ENCODE data around the gene CASP2.
A peak's percentile ranks its signal among the peaks of the same experiment; 100 is the strongest.

Gene CASP2

DNA sequence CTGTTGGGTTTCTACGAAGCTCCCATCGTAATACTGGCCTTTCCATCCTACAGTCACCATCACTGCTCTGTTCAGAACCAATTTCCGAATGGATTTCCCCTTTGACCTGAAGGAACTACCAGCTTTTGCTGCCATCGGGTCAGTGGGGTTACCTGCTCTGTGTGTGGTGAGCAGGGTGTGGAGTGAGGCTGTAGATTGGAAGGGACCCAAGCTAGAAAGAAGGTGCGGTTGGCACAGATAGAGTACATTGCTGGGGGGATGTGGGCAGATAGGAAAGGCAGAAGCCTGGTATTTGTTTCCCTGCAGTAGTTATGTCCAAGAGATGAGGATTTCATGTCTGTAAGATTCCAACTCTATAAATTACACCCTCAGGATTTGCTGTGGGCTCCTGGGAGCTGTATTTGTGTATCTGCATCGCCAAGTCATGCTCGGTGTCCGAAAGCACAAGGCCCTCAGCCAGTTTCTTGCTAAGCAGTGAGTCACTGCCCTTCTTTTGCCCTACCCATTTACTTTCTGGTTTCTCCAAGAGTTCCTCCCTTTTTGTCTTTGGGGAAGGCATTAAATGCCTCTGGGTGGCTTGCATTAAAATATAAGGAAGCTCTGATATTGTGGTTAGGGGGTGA is 43.1 kb downstream of the CASP2 start:
- DNase-seq (ENCODE audit: low read depth in 2 of 2), result no peak

DNA sequence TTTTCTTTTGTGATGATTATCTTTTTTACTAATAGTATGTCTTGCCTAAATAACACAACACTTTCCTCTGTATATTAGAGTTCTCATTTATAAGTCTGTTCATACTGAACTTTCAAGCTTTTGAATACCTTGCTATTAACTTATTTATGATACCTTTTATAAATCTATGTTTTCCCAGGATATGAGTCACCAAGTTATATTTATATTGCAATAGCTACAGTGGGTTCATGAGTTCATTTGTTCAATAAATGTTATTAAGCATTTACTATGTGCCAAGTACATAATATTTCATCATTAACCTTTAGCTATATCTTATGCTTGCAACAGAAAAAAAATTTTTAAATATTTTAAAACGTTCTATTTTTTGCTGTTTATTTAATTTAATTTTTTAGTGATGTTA is 46.1 kb downstream of the CASP2 start:
- no peak for DNase-seq (ENCODE audit: low read depth in 2 of 2)

DNA sequence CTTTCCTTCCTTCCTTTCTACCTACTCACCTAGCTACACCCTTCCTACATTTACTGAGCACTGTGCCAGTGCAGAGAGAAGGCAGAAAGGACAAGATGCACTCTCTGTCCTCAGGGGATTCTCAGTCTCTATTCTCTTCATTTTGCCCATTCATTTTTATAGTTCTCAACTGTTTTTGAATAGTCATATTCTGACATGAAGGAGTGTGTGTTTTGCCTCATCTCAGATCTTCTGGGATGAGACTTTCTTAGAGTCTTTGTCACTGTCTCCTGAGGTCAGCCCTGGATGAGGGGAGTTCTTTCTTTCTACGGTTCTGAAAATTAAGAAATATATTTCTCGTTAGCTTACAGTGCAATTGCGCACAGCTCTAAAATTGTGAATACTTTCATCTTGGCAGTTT is 49.1 kb downstream of the CASP2 start:
- no peak for DNase-seq (ENCODE audit: low read depth in 2 of 2)

DNA sequence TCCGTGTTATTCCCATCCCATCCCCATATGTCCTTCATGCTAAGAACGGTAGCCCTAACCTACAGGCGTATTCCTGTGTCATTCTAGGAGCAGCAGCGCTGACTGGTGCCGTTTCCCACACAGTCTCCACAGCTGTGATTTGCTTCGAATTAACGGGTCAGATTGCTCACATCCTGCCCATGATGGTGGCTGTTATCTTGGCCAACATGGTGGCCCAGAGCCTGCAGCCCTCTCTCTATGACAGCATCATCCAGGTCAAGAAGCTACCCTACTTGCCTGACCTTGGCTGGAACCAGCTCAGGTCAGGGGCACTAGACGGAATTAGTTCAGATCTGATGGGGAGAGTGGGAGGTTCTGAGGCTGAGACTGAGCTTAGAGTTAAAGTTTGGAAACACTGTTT is 53.7 kb downstream of the CASP2 start:
- DNase-seq (ENCODE audit: low read depth in 2 of 2), result no peak

DNA sequence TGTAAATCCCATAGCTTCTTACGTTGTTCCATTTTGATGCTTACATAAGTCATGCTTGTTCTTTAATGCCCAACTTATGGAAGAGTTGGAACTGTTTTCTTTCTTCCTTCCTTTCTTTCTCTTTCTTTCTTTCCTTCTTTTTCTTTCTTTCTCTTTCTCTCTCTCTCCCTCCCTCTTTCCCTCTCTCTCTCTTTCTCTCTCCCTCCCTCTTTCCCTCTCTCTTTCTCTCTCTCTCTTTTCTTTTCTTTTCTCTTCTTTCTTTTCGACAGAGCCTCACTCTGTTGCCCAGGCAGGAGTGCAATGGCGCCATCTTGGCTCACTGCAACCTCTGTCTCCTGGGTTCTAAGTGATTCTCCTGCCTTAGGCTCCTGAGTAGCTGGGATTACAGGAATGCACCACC is 55.4 kb downstream of the CASP2 start:
- DNase-seq (ENCODE audit: low read depth in 2 of 2), result no peak

DNA sequence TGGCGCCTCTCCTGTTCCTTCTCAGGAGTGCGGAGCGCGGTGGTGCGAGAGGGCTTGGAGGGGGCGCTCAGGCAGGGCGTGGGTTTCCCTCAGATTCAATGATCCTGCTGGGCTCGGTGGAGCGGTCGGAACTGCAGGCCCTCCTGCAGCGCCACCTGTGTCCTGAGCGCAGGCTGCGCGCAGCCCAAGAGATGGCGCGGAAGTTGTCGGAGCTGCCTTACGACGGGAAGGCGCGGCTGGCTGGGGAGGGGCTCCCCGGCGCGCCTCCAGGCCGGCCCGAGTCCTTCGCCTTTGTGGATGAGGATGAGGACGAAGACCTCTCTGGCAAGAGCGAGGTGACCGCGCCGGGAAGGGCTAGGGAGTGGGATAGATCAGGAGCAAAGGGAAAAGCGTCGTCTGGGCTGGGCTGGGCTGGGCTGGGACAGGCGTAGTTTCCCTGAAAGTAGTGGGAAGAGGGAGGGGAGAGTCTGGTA is 57.3 kb downstream of the CASP2 start:
- DNase-seq (ENCODE audit: low read depth in 2 of 2), result peak; percentile 47 to 66

DNA sequence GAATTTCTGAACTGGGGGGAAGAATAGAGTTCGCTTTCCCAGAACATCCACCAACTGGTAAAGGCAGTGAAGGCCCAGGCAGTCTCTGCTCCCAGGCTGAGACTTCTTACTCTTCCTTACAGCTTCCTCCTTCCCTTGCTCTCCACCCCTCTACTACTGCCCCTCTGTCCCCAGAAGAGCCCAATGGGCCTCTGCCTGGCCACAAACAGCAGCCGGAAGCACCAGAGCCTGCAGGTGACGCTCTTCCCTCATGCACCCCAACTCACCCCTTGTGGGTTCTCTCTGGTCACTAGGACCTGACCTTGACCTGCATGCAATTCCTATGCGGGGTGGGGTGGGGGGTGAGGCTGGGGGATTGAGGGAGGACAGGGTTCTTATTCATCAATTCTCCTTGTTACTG is 57.9 kb downstream of the CASP2 start:
- no peak for DNase-seq (ENCODE audit: low read depth in 2 of 2)

DNA sequence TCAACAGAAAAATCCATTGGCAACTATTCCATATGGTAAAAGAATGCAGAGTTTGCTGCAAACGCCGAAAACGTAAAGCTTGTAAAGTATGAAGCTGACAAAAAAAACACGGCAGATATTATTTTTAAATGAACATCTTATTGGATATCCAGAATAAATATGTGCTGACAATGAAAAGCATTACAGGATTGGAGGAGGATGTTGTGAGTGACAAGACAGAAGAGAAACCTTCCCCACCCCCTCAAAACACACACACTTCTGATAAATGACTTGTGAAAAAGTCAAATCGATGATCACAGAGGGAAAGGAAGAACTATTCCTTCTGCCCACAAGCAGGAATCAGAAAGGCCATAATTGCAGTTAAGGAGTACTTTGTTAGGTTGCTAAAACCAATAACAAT is 59.8 kb downstream of the CASP2 start:
- DNase-seq (ENCODE audit: low read depth in 2 of 2), result no peak

DNA sequence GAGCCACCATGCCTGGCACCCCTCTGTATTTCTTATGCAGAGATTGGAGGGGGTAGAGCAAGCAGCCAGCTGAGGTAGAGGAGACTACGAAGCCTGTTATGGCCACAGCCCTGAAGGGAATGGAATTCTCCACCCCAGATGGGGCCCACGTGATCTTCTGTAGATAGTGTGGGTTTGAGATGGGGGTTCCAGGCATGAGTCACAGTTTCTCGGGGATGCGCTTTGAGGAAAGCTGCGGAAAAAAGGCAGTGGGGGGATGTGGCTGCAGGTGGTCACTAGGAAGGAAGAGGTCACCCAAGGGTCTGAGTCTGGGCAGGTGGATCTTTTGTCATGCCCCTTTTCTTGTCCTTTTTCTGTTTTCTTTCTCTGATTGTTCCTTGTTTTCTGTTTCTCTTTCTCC is 62.9 kb downstream of the CASP2 start:
- no peak for DNase-seq (ENCODE audit: low read depth in 2 of 2)

DNA sequence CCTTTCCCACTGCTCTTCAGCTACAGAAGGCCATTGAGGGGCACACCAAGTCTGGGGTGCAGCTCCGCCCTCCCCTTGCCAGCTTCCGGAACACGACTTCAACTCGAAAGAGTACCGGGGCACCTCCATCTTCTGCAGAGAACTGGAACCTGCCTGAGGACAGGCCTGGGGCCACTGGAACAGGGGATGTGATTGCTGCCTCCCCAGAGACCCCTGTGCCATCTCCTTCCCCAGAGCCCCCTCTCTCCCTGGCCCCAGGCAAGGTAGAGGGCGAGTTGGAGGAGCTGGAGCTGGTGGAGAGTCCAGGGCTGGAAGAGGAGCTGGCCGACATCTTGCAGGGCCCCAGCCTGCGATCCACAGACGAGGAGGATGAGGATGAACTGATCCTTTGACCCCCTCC is 63.4 kb downstream of the CASP2 start:
- no peak for DNase-seq (ENCODE audit: low read depth in 2 of 2)

DNA sequence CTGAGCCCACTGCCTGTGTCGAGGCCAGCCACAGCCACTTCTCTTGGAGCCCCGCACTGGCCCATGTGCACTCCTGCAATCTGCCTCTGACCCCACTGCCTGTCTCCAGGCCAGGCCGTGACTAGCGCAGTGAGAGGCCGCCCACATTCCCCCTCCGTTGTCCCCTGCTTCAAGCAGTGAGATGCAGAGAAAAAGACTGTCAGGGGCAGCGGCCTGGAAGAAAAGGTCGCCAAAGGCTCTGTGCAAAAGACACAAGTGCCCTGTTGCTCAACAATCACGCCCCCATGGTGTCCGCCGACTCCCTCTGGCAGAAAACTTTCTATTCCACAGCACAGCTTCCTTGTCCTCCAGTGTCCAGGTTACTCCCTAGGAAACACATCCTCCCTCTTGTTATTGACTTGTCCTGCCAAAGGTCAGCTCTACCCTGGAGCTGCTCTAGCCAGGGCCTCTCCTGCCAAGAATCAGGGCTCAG is 64.4 kb downstream of the CASP2 start:
- no peak for DNase-seq (ENCODE audit: low read depth in 2 of 2)

DNA sequence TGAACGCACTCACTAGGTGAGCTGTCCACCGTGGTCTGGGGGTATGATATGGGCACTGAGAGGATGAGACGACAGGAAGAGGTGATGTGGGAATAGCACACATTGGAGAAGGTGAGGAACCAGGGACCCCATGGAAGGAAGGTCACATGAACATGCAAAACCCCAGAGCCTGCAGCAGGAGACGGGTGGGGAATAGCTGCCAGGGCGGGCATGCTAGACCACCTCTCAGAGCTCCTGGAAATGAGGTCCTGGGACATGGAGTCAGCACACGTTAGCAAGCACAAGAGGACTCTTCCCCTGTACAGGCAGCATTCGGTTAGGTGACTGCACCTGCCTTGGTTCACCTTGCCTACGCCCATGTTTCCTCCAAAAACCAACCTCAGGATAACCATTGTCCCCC is 66.2 kb downstream of the CASP2 start:
- no peak for DNase-seq (ENCODE audit: low read depth in 2 of 2)

DNA sequence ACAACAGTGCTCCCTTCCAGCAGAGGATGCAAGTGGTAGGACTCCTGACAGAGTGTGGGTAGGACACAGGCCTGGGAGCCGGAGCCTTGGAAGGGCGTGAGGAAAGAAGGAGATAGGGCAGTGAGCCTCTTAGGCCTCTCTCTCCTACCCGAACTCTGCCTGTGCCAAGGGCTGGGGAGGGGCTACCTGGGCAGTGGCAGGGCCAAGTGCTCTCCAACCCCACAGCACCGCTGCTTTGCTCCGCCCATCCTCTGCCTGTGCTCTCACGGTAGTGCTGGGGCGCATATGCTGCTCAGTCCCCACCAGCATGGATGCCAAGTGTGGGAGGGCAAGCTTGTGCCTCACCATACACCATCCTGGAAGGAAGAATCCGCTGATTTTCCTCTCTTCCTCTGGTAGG is 66.8 kb downstream of the CASP2 start:
- DNase-seq (ENCODE audit: low read depth in 2 of 2), result no peak

DNA sequence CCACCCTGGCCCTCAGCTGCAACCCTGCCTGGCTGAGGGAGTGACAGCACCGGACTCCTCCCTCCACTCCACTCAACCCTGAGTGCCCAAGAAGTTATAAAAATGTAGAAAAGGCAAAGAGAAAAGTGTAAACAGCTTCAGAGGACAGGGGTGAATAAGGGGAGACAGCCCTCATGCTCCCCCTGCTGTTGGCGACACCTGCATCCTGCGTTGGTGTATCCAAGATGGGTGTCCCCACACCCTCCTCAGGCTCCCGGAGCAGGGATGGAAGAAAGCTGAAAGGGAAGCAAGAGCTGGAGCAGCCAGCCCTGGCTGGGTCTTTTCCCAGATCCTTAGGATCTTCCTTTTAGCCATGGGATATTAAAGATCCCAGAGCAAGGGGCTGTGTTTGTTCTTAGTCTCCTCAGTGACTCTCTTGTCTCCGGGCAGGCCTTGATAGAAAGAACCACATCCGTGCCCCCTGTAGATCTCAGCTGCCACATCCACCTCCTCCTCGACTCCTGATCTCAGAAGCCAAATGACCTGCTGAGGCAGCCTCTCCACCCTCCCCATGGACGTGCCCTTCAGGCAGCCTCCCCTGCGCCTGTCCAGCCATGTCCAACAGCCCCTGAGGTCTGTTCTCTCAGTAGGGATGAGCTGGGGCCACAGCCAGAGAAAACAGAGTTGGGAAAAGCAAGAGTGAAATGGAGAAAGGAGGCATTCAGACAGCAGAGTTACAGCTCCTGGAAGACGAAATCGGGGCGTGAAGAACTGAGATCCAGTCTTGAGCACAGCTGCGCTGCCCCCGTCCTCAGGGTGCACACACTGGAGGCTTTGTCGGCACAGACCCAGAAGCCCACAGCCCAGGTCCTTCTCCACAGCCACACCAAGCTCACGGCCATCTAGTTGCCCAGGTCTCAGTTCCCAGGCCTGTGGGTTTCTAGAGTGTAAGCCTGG is 67.6 kb downstream of the CASP2 start:
- DNase-seq (ENCODE audit: low read depth in 2 of 2), result no peak

DNA sequence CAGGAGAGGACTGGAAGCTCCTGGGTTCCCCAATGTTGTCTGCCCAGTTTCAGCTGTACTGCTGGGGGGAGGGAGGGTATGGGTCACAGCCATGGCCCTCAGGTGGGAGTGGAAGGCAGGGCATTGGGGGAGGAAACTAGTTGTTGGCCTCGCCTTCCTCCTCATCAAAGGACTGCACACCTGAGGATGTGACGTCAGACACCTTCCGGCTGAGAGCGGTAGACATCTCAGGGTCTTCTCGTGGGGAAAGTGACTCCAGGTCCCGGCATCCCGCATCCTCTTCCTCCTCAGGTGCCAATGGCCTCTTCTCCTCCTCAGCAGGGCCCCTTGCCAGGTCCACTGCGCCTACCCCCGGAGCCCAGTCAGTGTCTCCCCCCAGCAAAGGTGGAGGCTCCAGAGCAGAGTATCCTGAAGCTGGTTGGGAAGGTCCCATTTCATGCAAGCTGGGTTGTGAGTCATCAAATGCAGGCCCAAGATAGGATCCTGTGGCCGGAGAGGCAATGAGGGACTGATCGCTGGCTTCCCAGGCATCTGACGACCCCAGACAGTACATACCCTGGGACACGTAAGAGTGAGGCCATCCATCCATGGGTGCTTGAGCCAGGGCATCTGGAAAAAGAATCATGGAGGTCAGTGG is 68.4 kb downstream of the CASP2 start:
- no peak for DNase-seq (ENCODE audit: low read depth in 2 of 2)
